ENCODE results near the gene ZNF664.
"Not testable (repeated sequence)": the region's sequence is repeated elsewhere in the genome, so short reads cannot be mapped to it uniquely, and the experiment has no call there.

Gene ZNF664

DNA sequence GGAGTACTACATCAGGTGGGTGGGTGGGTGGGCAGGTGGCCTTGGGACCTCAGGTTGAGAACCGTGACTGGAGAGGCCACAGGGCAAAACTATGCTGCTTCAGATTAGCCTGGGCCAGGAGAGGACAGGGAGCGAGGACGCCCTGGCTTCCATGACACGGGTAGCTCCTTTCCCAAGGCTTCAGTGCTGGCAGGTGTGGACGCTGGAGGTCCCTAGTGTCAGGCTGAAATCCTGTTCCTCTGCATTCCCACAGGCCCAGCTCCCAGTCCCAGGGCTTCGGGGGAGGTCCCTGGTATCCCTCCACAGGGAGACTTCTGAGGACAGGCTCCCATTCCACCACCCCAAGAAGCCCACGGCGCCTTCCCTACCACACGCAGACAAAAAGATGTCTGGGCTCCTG lies 32.0 kb upstream of the ZNF664 start:
- no peak for DNase-seq (ENCODE audit: low read depth in 1 of 2, low spot score in 1 of 2)

DNA sequence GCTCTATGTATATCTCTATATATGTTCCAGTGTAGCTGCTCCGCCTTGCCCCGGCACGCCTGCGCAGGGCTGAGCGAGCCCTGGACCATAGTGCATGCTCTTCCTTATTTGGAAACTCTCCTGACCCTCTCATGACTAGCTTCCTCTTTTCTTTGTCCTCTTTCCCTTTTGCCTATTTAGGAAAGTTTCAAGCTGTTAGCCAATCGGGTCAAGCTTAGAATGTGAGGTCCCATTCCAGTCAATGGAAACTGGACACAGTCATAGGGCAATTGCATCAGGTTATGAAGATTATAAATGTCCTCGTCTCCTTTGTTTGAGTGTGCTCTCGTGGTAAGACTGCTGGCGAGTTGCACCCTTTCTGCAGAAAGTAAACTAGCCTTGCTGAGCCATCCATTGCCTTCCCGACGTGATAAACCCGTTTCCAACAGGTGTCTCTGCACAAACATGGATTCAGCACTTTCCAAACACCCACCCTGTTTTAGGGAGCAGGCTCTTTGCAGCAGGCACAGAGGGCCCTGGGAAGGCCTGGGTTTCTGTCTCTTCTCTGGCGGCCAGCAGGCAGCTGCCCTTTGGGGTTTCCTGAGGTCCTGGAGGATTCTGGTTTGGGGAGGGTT lies 31.3 kb upstream of the ZNF664 start:
- DNase-seq (ENCODE audit: low read depth in 1 of 2, low spot score in 1 of 2), result no peak

DNA sequence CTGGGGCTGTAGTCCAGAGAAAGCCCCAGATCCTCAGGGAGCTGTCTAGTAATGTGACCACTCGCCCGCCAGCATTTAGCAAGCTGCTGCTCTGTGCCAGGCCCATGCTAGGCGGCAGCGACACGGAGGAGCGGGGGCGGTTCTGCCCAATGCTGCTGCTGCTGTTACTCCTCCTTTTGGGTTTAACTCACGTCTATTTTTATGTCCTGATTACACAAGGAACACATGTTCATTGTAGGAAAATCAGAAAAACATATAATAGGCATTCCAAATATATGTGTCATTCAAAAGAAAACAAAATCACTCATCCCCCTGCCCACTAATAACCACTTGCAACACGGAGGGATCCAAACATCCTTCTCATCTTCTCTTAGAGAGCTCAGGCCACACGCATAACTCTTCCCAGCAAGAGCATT lies 30.8 kb upstream of the ZNF664 start:
- DNase-seq (ENCODE audit: low read depth in 1 of 2, low spot score in 1 of 2), result no peak

DNA sequence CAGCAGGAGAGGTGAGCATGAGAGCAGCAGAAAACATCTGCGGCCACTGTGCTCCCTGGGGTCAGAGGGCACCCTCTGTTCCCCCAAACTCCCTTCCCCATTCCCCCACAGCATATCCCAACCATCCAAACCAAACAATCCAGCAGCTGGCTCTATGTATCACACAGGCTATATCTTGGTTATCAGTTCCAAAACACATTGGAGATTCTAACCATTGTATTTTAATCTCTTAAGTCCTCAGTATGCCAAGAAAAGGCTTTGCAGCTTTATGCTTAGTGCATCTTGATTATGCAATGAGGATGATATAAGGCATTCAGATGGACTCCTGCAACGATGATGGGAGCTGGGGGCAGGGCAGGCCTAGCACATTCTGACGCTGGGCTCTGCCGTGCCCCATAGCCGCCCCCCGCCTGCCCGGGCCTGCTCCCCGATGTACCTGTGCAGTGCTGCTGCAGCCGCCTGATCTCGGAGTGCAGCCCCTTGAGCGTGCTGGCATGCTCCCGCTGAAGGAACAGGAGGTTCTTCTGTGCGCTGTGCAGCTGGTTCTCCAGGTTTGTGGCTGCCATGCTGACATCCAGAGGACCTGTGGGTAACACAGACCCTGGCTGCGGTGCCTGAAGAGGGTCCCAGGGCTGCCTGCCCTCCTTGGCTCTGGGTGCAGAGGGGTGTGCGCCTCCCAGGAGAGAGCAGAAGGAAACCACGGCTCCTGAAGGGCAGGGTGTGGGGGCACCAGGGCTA lies 29.9 kb upstream of the ZNF664 start:
- no peak for DNase-seq (ENCODE audit: low read depth in 1 of 2, low spot score in 1 of 2)

DNA sequence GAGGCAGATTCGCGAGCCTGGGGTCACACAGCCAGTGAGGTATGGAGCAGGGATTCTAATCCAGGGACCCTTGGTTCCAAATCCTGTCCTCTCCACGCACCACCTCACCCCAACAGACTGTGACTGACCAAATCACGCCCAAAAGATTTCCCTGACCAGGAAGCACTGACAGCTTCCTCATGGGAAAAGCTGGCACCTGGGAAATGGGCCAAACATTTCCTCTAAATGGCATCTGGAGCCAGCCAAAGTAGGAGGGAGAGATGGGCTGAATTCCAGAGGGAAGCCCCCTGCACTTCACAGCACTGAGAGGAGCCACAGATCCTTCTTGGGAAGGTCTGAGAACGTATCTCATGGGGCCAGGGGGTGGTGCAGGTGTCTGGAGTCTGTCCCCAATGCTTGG lies 29.2 kb upstream of the ZNF664 start:
- no peak for DNase-seq (ENCODE audit: low read depth in 1 of 2, low spot score in 1 of 2)

DNA sequence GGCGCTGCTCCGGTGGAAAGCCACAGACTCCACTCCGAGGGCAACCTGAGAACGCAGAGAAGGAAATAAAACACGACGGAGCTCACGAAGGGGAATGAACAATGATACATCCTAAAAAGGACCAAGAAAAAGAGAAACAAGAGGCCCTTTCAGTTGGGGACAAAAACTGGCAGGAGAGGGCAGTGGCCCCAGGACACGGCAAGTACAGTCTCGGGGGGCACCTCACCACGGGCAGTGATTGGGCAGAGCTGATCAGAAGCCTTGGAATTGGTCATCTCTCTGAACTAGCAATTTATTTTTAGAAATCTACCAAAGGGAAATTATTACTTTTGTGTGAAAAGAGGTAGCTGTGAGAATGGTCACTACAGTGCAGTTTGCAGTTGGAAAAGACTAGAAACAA lies 28.3 kb upstream of the ZNF664 start:
- no peak for DNase-seq (ENCODE audit: low read depth in 1 of 2, low spot score in 1 of 2)

DNA sequence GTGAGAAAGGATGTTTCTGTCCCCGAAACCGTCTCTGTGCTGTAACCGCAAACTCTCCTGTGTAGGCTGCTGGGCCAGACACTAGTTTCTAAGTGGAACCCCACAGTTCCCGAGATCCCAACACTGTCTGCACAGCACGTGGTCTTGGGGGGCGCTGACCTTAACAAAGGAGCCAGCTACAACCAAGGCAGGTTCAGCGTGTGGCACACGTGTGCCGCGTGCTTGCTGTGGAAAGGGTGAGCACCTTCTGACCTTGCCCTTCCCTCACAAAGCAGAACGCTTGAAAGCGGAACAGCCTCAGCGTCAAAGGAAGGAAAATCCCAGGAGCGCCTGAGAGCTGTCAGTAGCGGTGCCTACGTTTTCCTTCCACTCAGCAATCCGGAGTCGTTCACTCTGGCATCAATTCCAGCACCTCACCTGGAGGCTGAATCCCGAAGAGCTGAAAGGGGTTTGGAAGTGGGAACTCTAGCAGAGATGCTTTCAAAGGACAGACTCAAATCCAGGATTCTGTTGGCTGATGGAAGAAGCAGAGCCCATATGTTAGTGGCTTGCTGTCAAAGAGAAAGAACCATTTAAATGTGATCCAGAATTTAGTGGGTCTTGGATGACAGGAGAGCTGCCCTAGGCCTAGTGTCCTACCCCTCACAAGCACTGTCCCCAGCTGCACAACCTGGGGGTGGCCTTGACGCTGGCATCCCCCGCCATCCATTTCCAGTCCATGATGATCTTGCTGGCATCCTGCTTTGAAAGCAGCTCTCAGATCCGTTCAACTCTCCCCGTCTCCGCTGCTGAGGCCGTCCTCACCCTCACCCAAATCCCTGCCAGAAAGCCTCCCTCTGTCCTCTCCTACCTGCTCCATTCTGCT lies 27.5 kb upstream of the ZNF664 start:
- DNase-seq (ENCODE audit: low read depth in 1 of 2, low spot score in 1 of 2), result no peak

DNA sequence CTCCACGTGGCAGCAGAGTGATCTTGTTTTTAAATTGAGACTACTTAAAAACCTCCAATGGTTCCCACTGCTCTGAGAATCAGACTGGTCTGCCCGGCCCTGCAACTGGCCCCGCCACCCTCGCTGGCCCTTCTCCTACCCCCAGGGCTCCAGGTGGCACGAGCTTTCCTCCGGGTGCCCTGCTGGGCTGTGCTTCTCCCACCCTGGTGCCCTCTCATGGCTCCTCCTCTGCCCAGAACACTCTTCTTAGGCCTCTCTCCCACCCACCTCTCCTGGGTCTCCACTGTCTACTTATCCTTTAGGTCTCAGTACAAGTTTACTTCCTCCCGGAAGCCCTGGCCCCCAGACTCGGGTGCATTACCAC lies 26.9 kb upstream of the ZNF664 start:
- no peak for DNase-seq (ENCODE audit: low read depth in 1 of 2, low spot score in 1 of 2)

DNA sequence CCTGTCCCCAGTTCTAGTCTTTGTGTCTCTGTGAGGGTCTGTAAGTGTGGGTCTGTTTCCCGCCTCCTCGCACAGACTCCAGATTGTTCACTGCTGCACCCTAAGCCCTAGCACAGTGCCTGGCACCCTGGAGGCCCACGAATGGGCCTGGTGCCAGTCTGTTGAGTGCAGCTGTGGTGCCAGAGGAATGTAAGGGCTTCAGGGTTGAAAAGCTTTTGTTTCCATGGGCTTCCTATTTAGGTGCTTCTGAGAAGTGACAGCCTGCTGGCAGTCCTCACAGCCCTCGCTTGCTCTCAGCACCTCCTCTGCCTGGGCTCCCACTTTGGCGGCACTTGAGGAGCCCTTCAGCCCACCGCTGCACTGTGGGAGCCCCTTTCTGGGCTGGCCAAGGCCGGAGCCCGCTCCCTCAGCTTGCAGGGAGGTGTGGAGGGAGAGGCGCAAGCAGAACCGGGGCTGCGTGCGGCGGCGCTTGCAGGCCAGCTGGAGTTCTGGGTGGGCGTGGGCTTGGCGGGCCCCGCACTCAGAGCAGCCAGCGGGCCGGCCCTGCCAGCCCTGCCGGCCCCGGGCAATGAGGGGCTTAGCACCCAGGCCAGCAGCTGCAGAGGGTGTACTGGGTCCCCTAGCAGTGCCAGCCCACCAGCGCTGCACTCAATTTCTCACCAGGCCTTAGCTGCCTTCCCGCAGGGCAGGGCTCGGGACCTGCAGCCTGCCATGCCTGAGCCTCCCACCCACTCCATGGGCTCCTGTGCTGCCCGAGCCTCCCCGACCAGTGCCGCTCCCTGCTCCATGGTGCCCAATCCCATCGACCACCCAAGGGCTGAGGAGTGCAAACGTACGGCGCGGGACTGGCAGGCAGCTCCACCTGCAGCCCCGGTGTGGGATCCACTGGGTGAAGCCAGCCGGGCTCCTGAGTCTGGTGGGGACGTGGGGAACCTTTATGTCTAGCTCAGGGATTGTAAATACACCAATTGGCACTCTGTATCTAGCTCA lies 26.2 kb upstream of the ZNF664 start:
- DNase-seq (ENCODE audit: low read depth in 1 of 2, low spot score in 1 of 2), result not testable (repeated sequence)

DNA sequence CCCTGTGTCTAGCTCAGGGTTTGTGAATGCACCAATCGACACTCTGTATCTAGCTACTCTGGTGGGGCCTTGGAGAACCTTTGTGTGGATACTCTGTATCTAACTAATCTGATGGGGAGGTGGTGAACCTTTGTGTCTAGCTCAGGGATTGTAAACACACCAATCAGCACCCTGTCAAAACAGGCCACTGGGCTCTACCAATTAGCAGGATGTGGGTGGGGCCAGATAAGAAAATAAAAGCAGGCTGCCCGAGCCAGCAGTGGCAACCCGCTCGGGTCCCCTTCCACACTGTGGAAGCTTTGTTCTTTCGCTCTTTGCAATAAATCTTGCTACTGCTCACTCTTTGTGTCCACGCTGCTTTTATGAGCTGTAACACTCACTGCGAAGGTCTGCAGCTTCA lies 25.5 kb upstream of the ZNF664 start:
- DNase-seq (ENCODE audit: low read depth in 1 of 2, low spot score in 1 of 2), result not testable (repeated sequence)

DNA sequence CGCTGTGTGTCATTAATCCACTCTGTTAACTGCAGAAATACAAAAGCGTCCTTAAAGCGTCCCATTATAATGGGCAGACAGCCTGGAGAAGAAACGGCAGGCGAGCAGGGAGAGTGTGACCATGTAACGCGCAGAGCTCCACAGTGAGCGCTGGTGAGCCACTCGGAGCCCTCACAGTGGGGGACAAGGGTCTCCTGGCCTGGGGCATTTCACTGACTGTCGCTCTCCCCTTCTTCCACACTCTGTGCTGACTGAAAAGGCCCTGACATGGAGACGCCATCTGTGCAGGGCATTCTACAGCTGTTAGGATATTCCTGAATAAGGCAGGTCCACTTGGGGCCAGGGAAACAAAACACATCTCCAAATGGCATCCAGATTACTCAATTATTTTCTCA lies 24.6 kb upstream of the ZNF664 start:
- no peak for DNase-seq (ENCODE audit: low read depth in 1 of 2, low spot score in 1 of 2)

DNA sequence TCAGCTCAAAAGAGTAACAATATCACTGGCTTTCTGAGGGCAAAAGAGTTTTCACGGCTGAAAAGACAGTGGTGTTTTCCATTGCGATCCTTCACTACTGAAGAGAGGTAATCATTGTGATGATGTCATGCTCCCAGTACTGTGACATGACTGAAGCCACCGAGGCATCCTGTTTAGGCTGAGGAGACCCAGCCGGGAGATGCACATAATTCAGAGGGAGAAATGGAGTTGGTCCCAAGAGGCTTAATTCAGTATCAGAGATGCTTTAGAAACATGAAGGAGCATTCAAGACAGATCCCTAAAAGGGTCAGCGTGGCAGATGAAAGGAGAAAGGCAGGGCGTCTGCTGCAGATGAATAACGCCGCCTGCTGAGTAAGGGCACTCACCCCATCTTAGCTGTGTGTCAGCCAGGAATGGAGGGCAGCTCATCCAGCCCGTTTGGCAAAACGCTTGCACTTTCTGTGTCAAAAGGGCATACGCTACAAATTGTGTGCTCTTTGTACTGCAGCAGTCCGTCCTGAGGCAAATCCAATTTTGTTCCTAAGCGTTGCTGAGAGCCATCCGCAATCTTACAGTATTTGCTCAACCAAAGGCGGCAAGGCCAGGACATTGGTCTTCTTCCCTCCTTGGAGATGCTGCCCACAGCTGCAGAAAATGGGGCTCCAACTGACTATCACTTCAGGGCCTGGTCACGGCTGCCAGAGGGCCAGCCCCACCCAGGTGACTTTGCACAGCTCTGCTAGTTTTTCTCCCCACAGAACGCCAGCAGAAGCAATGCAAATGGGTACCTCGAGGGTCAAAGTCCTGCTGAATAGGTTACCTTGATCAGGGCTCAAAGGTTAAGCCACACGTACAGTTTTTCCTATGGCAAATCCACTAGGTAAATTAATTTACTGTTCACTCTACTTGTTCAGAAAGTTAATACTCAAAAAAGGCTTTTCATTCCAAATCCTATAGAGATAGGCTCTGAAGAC lies 23.9 kb upstream of the ZNF664 start:
- no peak for DNase-seq (ENCODE audit: low read depth in 1 of 2, low spot score in 1 of 2)

DNA sequence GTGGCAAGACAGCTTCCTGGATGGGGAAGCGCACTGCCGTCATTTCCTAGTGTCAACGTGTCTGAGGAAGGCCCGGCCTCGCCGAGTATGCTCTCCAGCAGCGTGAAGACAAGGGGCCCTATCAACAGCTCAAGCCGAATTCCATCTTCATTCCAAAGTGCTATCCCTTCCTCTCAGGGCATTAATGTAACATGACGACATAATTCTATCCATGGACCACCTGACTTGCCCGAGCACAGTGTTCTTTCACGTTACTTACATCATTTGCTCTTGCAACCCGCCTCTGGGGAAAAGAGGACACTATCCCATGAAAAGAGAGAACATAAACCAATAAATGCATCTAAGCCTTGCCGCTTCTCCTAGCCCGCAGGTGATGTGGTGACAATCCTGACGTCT lies 23.2 kb upstream of the ZNF664 start:
- DNase-seq (ENCODE audit: low read depth in 1 of 2, low spot score in 1 of 2), result no peak

DNA sequence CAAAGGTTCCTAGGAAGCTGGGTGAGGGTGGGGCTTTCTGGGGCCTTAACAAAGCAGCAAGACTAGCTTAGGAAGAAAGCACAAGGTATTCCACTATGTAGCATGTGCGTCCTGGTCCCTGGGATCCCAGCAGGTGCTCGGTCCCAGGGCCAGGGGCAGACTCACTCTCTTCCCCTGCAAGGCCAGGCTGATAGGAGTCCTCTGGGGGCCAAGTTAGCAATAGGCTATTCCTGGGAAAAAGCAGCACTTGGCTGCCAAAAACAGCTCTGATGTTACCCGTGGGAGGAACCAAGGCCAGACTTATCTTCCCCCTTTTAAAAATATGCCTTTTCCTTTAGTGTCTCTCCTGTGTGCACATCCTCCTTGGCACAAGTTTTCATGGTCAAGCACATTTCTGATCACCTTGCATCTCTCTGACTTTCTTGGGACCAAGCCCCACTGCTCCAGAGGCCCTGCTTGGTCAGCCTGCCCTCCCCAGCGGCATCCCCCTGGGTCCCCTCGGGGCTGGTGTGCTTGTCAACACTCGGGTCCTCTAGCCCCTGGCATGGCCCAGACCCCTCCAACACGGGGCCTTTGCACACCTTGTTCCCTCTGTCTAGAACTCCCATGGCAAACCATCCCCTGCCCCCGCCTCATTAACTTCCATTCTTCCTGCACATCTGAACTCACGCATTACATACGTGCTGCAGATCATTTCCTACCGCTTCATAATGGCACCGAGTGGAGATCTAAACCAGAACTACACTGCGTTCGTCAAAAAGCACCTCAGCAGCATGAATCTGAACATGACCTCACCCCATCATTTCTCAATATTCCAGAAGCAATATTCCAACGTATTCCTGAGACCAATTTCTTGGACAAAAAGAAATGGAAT lies 22.3 kb upstream of the ZNF664 start:
- DNase-seq (ENCODE audit: low read depth in 1 of 2, low spot score in 1 of 2), result no peak

DNA sequence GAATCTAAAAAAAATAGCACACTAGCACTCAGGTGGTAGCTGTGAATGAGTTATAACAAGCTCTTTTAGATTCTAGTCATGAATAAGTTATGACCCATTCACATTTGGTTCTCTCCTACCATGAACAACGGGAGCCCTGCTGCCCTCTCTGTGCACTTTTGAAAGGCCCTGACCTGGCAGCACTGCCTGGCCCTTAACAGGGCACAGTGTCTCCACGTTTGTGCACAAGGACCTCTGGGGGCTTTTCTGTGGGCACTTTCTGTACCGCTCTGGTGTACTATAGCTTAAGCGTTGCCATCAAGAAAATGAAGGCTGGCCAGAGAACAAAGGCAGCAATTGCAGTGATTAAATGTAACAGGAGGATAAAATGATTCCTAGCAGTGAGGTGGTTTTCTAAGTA lies 21.5 kb upstream of the ZNF664 start:
- DNase-seq (ENCODE audit: low read depth in 1 of 2, low spot score in 1 of 2), result no peak

DNA sequence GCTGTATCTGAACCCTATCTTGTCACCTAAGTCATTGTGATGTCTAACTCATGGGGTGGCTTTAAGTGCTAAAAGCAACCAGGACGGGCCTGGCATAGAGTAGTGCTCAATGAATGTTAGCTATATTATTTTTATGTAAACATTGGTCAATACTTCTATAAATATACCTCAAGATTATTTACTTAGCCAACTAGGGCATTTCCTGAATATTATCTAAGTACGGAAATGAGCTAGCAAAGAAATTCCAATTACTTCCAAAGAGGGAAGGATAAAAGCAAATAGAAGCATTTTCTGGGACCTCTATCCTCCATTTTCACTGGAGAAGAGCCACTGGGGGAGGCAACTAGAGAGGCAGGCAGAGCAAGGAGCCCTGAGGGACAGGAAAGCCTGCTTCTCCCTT lies 21.0 kb upstream of the ZNF664 start:
- no peak for DNase-seq (ENCODE audit: low read depth in 1 of 2, low spot score in 1 of 2)

DNA sequence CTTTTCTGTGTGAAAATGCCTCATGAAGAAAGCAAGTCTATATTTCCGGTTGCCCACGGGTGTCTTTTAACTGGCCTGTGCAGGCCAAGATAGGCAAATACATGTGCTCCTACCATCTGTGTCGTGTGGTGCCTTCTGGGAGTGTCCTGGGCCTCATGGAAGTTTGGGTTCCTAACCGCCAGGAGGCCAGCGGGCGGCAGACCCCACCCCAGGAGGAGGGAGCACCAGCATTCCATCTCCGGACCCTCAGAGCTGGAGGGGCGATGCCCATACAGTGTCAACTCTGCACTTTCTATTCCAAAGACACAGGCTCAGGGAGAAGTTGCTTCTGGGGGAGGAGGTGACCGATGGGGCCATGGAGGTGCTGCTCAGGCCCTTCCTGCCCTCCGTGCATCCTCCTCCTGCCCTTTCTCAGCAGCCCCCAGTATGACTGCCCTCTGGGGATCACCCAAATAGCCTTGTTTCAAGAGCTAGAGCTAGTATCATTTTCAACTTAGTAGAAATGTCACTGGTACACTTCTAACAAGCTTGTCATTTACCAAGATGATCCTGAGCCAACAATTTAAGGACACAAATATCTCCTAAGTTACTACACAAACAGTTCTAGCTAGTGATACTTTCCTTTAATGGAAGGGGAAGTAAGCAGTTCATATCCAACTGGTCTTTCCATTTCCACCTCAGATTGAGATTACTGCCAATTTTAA lies 18.2 kb upstream of the ZNF664 start:
- no peak for DNase-seq (ENCODE audit: low read depth in 1 of 2, low spot score in 1 of 2)

DNA sequence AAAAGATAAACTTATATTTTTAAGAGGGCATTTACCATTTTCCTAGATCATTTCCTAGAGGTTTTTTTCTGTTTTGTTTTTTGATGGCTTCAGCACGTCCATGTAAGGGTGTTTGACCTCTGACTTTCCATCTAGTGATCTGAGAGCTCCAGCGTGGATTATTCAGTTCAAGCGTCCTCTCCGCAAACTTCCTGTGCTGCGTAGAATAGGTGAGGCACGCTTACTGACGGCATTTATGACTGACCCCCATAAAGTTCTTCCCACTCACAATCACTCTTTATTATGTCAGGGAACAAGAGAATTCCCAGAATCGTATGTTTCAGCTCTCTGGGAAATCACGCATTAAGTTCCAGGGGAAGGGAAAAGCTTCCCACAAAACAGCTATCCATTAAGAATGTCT lies 16.8 kb upstream of the ZNF664 start:
- DNase-seq (ENCODE audit: low read depth in 1 of 2, low spot score in 1 of 2), result no peak
